ENCODE results near the gene LGALS13.

- TF ChIP-seq CTCF (IDR thresholded peaks at IDR 0.05; ENCODE audit: borderline replicate concordance, extremely low read depth, low read length, poor library complexity, severe bottlenecking) (no peak), EZH2 (IDR thresholded peaks at IDR 0.05; ENCODE audit: borderline replicate concordance, low read depth, low read length, severe bottlenecking) (no peak)
These were observed 47.5 kb upstream of the LGALS13 start for GRCh38 chr19:39554701-39555311.

All from DND-41 (cell line).